ENCODE data around the gene TSPOAP1.

GRCh38 chr17:58371300-58371950 is 42.8 kb upstream of the TSPOAP1 start:
- TF ChIP-seq CTCF (IDR thresholded peaks at IDR 0.05) = no peak
- TF ChIP-seq POLR2A (IDR thresholded peaks at IDR 0.05) = no peak
- no peak for TF ChIP-seq POLR2AphosphoS5 (IDR thresholded peaks at IDR 0.05; ENCODE audit: insufficient read depth in 1 of 2, low read depth in 1 of 2)
